Panc1 (cell line): ENCODE measurements around the gene PRMT9. TPM values are rescaled to one million over a fixed set of nuclear protein-coding genes. Genes with fewer than 3 reads are reported as not detected.

Experiments used
- ATAC-seq: fragments of 200-7000 bp; cut with Tn5 transposase; 2 replicates; pipeline ENCODE4 v1.9.1; 2020; ENCODE audit warnings: mild to moderate bottlenecking, moderate library complexity
- BruUV-seq: library from RNA; stranded (reverse); fragments of 400-500 nt; replicated peaks from 2 replicates; lab custom pipeline; 2021; lab: Mats Ljungman, UMichigan
- CTCF ChIA-PET: fragments of 300-600 bp; sonication (Branson Sonifier 250); formaldehyde crosslinking; loops from one replicate; lab custom pipeline; 2022; ENCODE audit warnings: antibody characterized with exemption; lab: Charles Lee
- POLR2A ChIA-PET: fragments of 300-600 bp; sonication (Branson Sonifier 250); formaldehyde crosslinking; loops from one replicate; lab custom pipeline; 2022; ENCODE audit warnings: antibody characterized with exemption; lab: Charles Lee
- DNase-seq: peaks from one replicate; pipeline ENCODE4 v3.0.0-alpha.2; 2010; ENCODE audit warnings: low read depth, low spot score
- H3K27ac ChIP-seq: 2 replicates; pipeline ENCODE4 v1.5.1; 2011; ENCODE audit warnings: mild to moderate bottlenecking, low read length, inconsistent platforms
- H3K27me3 ChIP-seq: fragments of 200-500 bp; sonication (Bioruptor generic); 2 replicates; pipeline ENCODE4 v1.6.0; 2014; ENCODE audit warnings: low read length, inconsistent platforms; ENCODE audit not compliant: control insufficient read depth, insufficient read depth
- H3K36me3 ChIP-seq: fragments of 200-500 bp; sonication (Bioruptor generic); 2 replicates; pipeline ENCODE4 v1.5.1; 2014; ENCODE audit warnings: inconsistent platforms, mild to moderate bottlenecking, low read length, moderate library complexity; ENCODE audit not compliant: control insufficient read depth, insufficient read depth
- H3K4me1 ChIP-seq: 2 replicates; pipeline ENCODE4 v1.5.1; 2011; ENCODE audit warnings: inconsistent platforms, mild to moderate bottlenecking, low read length, moderate library complexity; ENCODE audit not compliant: control insufficient read depth, insufficient read depth
- H3K4me3 ChIP-seq, 2 experiments: 2 replicates each; pipeline ENCODE4 v1.5.1; 2011 to 2012; ENCODE audit warnings: low read depth in 2 of 2, low read length in 2 of 2, mild to moderate bottlenecking in 2 of 2, inconsistent platforms in 1 of 2, moderate library complexity in 1 of 2
- H3K9me3 ChIP-seq: fragments of 200-500 bp; sonication (Bioruptor generic); 2 replicates; pipeline ENCODE4 v1.5.1; 2014; ENCODE audit warnings: low read depth, mild to moderate bottlenecking, inconsistent platforms, low read length, moderate library complexity; ENCODE audit not compliant: control insufficient read depth, insufficient read depth
- POLR2AphosphoS5 ChIP-seq: IDR thresholded peaks from 2 replicates; pipeline ENCODE4 v1.6.1; 2012; ENCODE audit warnings: mild to moderate bottlenecking, low read depth, low read length, moderate library complexity
- SIN3A ChIP-seq: IDR thresholded peaks from 2 replicates; pipeline ENCODE4 v1.6.1; 2012; ENCODE audit warnings: low read depth, mild to moderate bottlenecking, low read length, moderate library complexity, borderline replicate concordance; ENCODE audit not compliant: insufficient read depth
- TCF7L2 ChIP-seq: IDR thresholded peaks from 2 replicates; pipeline ENCODE4 v1.6.1; 2011; ENCODE audit warnings: mild to moderate bottlenecking, low read depth, low read length, inconsistent platforms
- in situ Hi-C: cut with HindIII; loops from 2 replicates; pipeline ENCODE4 v1.10.0; 2016; ENCODE audit warnings: low sequenced_read_pairs, low pct_unique_long_range_greater_than_20kb
- intact Hi-C: fragments of 100-400 bp; cut with micrococcal nuclease; formaldehyde crosslinking; loops from one replicate; pipeline ENCODE4 v1.10.0; 2022; ENCODE audit not compliant: unreplicated experiment
- total RNA-seq: library from RNA; stranded (reverse); gene quantifications from one replicate; pipeline ENCODE4 v1.2.1, GENCODE V29; 2021; ENCODE audit not compliant: unreplicated experiment
- TF ChIP-seq, protein P1 (sequence below), 2 experiments: IDR thresholded peaks; 2 replicates each; pipeline ENCODE4 v1.6.1; 2011 to 2012; ENCODE audit warnings: low read depth in 2 of 2, control low read depth in 1 of 2, low read length in 1 of 2, mild to moderate bottlenecking in 1 of 2, moderate library complexity in 1 of 2; ENCODE audit not compliant: insufficient read depth in 1 of 2
- TF ChIP-seq, protein P2 (sequence below): fragments of 450-650 bp; IDR thresholded peaks from 2 replicates; pipeline ENCODE4 v1.5.1; 2017; ENCODE audit warnings: mild to moderate bottlenecking

The PRMT9 gene
- total RNA-seq, 1 experiment from 2014 or later: 4.4 TPM

DNA sequence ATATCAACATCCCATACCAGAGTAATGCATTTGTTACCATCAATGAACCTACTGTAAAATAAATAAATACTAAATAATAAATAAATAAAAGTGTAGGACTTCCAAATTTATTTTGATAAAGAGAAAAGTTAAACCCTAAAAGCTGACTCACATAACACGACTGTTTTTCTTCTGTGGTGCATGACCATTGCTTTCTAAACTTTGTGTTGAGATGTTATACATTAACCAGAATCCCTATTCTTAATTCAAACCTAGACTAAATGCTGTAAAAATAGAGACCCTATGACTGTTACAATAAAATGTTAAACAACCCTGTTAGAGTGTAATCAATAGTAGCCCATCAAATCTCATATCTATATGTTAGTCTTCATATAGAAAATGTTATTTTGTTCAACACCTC is 20.9 kb upstream of the PRMT9 start:
- ChIA-PET CTCF (no interaction called here), POLR2A (no interaction called here)
- DNase-seq (no peak), ATAC-seq (no peak)
- no peaks in the 10 kb centered on the region for H3K9me3 ChIP-seq
- H3K36me3 ChIP-seq: no peaks in the 10 kb centered on the region
- no peak overlapping the region for H3K27ac ChIP-seq
- intact Hi-C loops: no loop called here
- no peaks in the 10 kb centered on the region for H3K4me1 ChIP-seq
- in situ Hi-C loops: no loop called here
- no peak overlapping the region for H3K4me3 ChIP-seq
- no peak for TF ChIP-seq POLR2AphosphoS5
- TF ChIP-seq, protein P1, sequence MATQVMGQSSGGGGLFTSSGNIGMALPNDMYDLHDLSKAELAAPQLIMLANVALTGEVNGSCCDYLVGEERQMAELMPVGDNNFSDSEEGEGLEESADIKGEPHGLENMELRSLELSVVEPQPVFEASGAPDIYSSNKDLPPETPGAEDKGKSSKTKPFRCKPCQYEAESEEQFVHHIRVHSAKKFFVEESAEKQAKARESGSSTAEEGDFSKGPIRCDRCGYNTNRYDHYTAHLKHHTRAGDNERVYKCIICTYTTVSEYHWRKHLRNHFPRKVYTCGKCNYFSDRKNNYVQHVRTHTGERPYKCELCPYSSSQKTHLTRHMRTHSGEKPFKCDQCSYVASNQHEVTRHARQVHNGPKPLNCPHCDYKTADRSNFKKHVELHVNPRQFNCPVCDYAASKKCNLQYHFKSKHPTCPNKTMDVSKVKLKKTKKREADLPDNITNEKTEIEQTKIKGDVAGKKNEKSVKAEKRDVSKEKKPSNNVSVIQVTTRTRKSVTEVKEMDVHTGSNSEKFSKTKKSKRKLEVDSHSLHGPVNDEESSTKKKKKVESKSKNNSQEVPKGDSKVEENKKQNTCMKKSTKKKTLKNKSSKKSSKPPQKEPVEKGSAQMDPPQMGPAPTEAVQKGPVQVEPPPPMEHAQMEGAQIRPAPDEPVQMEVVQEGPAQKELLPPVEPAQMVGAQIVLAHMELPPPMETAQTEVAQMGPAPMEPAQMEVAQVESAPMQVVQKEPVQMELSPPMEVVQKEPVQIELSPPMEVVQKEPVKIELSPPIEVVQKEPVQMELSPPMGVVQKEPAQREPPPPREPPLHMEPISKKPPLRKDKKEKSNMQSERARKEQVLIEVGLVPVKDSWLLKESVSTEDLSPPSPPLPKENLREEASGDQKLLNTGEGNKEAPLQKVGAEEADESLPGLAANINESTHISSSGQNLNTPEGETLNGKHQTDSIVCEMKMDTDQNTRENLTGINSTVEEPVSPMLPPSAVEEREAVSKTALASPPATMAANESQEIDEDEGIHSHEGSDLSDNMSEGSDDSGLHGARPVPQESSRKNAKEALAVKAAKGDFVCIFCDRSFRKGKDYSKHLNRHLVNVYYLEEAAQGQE (IDR thresholded peaks at IDR 0.05; ENCODE audit: insufficient read depth in 1 of 2, low read depth in 2 of 2, low read length in 1 of 2): no peak
- TF ChIP-seq, protein P2, sequence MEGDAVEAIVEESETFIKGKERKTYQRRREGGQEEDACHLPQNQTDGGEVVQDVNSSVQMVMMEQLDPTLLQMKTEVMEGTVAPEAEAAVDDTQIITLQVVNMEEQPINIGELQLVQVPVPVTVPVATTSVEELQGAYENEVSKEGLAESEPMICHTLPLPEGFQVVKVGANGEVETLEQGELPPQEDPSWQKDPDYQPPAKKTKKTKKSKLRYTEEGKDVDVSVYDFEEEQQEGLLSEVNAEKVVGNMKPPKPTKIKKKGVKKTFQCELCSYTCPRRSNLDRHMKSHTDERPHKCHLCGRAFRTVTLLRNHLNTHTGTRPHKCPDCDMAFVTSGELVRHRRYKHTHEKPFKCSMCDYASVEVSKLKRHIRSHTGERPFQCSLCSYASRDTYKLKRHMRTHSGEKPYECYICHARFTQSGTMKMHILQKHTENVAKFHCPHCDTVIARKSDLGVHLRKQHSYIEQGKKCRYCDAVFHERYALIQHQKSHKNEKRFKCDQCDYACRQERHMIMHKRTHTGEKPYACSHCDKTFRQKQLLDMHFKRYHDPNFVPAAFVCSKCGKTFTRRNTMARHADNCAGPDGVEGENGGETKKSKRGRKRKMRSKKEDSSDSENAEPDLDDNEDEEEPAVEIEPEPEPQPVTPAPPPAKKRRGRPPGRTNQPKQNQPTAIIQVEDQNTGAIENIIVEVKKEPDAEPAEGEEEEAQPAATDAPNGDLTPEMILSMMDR: no peak
- TF ChIP-seq TCF7L2: no peak
- TF ChIP-seq SIN3A: no peak
- BruUV-seq: no TSS peak
- H3K27me3 ChIP-seq: no peaks in the 10 kb centered on the region

DNA sequence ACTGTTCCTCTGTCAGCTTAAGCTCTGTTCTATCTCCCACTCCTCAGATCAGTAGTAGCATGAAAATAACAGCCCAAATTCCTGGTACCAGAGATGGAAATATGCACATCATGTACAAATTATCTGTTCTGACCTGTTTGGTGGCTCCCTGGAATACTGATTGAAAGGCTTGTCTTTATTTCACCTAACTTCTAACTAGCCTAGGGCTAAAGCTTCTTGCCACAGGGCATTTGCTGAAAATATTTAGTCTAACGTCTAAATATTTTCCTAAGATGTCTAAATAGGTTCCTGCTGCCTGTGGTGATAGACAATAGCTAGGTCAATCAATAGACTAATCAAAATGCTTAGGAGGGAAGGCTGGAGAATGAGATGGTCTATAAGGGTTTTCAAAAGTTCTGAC is 12.9 kb upstream of the PRMT9 start:
- no peak for ATAC-seq
- intact Hi-C loops: no loop called here
- Histone ChIP-seq H3K36me3 (no peaks in the 10 kb centered on the region), H3K27ac (no peak overlapping the region), H3K4me3 (no peak overlapping the region), H3K27me3 (no peaks in the 10 kb centered on the region), H3K9me3 (no peaks in the 10 kb centered on the region), H3K4me1 (no peaks in the 10 kb centered on the region)
- in situ Hi-C loops: no loop called here
- POLR2A ChIA-PET: no interaction called here
- no TSS peak for BruUV-seq
- CTCF ChIA-PET: no interaction called here
- no peak for TF ChIP-seq TCF7L2
- TF ChIP-seq POLR2AphosphoS5: no peak
- TF ChIP-seq SIN3A: no peak
- TF ChIP-seq, protein P2: no peak
- TF ChIP-seq, protein P1 (IDR thresholded peaks at IDR 0.05; ENCODE audit: insufficient read depth in 1 of 2, low read depth in 2 of 2, low read length in 1 of 2): no peak
- DNase-seq: no peak
